H1 (cell line): ENCODE measurements around the gene FNDC1. TPM values are rescaled to one million over a fixed set of nuclear protein-coding genes. Genes with fewer than 3 reads are reported as not detected.

Source experiments
- CTCF ChIA-PET: fragments of 300-600 bp; sonication (Branson Sonifier 250); formaldehyde crosslinking; loops from one replicate; lab custom pipeline; 2021; ENCODE audit not compliant: partially characterized antibody; lab: Charles Lee
- POLR2A ChIA-PET: fragments of 300-600 bp; sonication (Branson Sonifier 250); formaldehyde crosslinking; loops from one replicate; lab custom pipeline; 2021; ENCODE audit warnings: inconsistent platforms; ENCODE audit not compliant: partially characterized antibody; lab: Charles Lee
- DNase-seq, 2 experiments: peaks; one replicate each; pipeline versions ENCODE4 v3.0.0 to v3.0.0-alpha.2; 2010 to 2022; ENCODE audit warnings: low spot score in 2 of 2, low read depth in 1 of 2, mixed read lengths in 1 of 2
- FAIRE-seq: peaks from 2 replicates; lab custom pipeline; 2011; peaks lifted over from hg19 to GRCh38; lab: Jason Lieb, UNC
- H2AFZ ChIP-seq: 2 replicates; pipeline ENCODE4 v1.8.1; 2012; ENCODE audit warnings: low read length, inconsistent platforms
- H2AK5ac ChIP-seq: 2 replicates; pipeline ENCODE4 v1.6.1; 2013; ENCODE audit warnings: low read depth, low read length
- H2BK120ac ChIP-seq: replicated peaks from 2 replicates; pipeline ENCODE3; 2013; ENCODE audit warnings: low read depth, low read length, inconsistent platforms
- H2BK12ac ChIP-seq: 2 replicates; pipeline ENCODE4 v1.6.1; 2013; ENCODE audit warnings: low read depth, low read length
- H2BK15ac ChIP-seq: 2 replicates; pipeline ENCODE4 v1.6.1; 2013; ENCODE audit warnings: low read length
- H2BK20ac ChIP-seq: 2 replicates; pipeline ENCODE4 v1.6.1; 2013; ENCODE audit warnings: low read length
- H2BK5ac ChIP-seq: 2 replicates; pipeline ENCODE4 v1.6.1; 2013; ENCODE audit warnings: low read depth, low read length
- H3K14ac ChIP-seq: 2 replicates; pipeline ENCODE4 v1.6.1; 2013; ENCODE audit warnings: inconsistent platforms; ENCODE audit not compliant: insufficient read length
- H3K18ac ChIP-seq: 2 replicates; pipeline ENCODE4 v1.6.1; 2013; ENCODE audit warnings: low read length; ENCODE audit errors: extremely low read depth
- H3K23ac ChIP-seq: 2 replicates; pipeline ENCODE4 v1.6.1; 2013; ENCODE audit warnings: inconsistent platforms; ENCODE audit not compliant: insufficient read length
- H3K23me2 ChIP-seq: 2 replicates; pipeline ENCODE4 v1.6.1; 2013; ENCODE audit warnings: low read depth, low read length
- H3K27ac ChIP-seq: 2 replicates; pipeline ENCODE4 v1.6.1; 2011; ENCODE audit warnings: low read depth, low read length, inconsistent platforms
- H3K27me3 ChIP-seq, 4 experiments: replicated peaks in 1 of 4; 1 replicate in 1 of 4; 2 replicates in 3 of 4; pipeline versions ENCODE4 v1.6.1 to v1.8.1; 2011 to 2013; ENCODE audit warnings: low read length in 3 of 4, mild to moderate bottlenecking in 3 of 4, inconsistent platforms in 2 of 4, mixed read lengths in 2 of 4, moderate library complexity in 1 of 4; ENCODE audit not compliant: control insufficient read depth in 3 of 4, insufficient read depth in 3 of 4; ENCODE audit errors: extremely low read depth in 1 of 4
- H3K36me3 ChIP-seq, 4 experiments: 2 replicates each; pipeline versions ENCODE4 v1.6.1 to v1.8.1; 2011 to 2013; ENCODE audit warnings: mild to moderate bottlenecking in 4 of 4, low read length in 3 of 4, moderate library complexity in 2 of 4, control low read depth in 1 of 4, inconsistent platforms in 1 of 4; ENCODE audit not compliant: insufficient read depth in 4 of 4, control insufficient read depth in 2 of 4
- H3K4ac ChIP-seq: replicated peaks from 2 replicates; pipeline ENCODE3; 2013; ENCODE audit warnings: low read length, low read depth, mixed read lengths, inconsistent platforms; ENCODE audit not compliant: insufficient read length
- H3K4me1 ChIP-seq, 4 experiments: replicated peaks in 1 of 4; 1 replicate in 1 of 4; 2 replicates in 3 of 4; pipeline versions ENCODE4 v1.6.1 to v1.8.1; 2011 to 2013; ENCODE audit warnings: low read length in 3 of 4, inconsistent platforms in 2 of 4, mixed read lengths in 1 of 4; ENCODE audit not compliant: insufficient read depth in 4 of 4, control insufficient read depth in 3 of 4
- H3K4me2 ChIP-seq, 2 experiments: 2 replicates each; pipeline versions ENCODE4 v1.6.1 to v1.8.1; 2011 to 2013; ENCODE audit warnings: low read depth in 2 of 2, low read length in 2 of 2, control low read depth in 1 of 2, inconsistent platforms in 1 of 2, mild to moderate bottlenecking in 1 of 2; ENCODE audit not compliant: insufficient read depth in 1 of 2
- H3K4me3 ChIP-seq, 4 experiments: fragments of 200-600, 300-600 bp in 1 of 4; sonication (generic), shearing (Covaris generic), sonication (Bioruptor Twin) in 1 of 4; 2 replicates each; pipeline versions ENCODE4 v1.5.1 to v1.8.1; 2011 to 2016; ENCODE audit warnings: low read length in 4 of 4, low read depth in 3 of 4, control low read depth in 2 of 4, inconsistent platforms in 2 of 4, mild to moderate bottlenecking in 2 of 4, mixed read lengths in 1 of 4, moderate library complexity in 1 of 4; ENCODE audit not compliant: insufficient read depth in 2 of 4; ENCODE audit errors: extremely low read depth in 1 of 4
- H3K56ac ChIP-seq: replicated peaks from 2 replicates; pipeline ENCODE3; 2013; ENCODE audit warnings: low read depth, mild to moderate bottlenecking, mixed read lengths, low read length, inconsistent platforms; ENCODE audit not compliant: insufficient read length
- H3K79me1 ChIP-seq: 2 replicates; pipeline ENCODE4 v1.6.1; 2013; ENCODE audit warnings: low read depth, low read length, control low read depth
- H3K79me2 ChIP-seq, 2 experiments: 2 replicates each; pipeline versions ENCODE4 v1.6.1 to v1.8.1; 2012 to 2013; ENCODE audit warnings: low read length in 2 of 2, mild to moderate bottlenecking in 2 of 2, inconsistent platforms in 1 of 2; ENCODE audit not compliant: insufficient read depth in 2 of 2, control insufficient read depth in 1 of 2
- H3K9ac ChIP-seq, 4 experiments: replicated peaks in 1 of 4; 1 replicate in 1 of 4; 2 replicates in 3 of 4; pipeline versions ENCODE4 v1.6.1 to v1.8.1; 2011 to 2013; ENCODE audit warnings: low read depth in 3 of 4, low read length in 3 of 4, control low read depth in 2 of 4, mild to moderate bottlenecking in 2 of 4, moderate library complexity in 2 of 4, inconsistent platforms in 1 of 4; ENCODE audit errors: extremely low read depth in 1 of 4
- H3K9me3 ChIP-seq, 2 experiments: 2 replicates each; pipeline versions ENCODE4 v1.6.1 to v1.8.1; 2012 to 2013; ENCODE audit warnings: mild to moderate bottlenecking in 2 of 2, moderate library complexity in 2 of 2, control low read depth in 1 of 2, inconsistent platforms in 1 of 2, low read depth in 1 of 2, low read length in 1 of 2, mixed read lengths in 1 of 2; ENCODE audit not compliant: insufficient read depth in 2 of 2
- H4K20me1 ChIP-seq, 2 experiments: replicated peaks in 1 of 2; 2 replicates each; pipeline versions ENCODE3 to v1.8.1; 2011 to 2013; ENCODE audit warnings: inconsistent platforms in 2 of 2, low read length in 2 of 2, mild to moderate bottlenecking in 1 of 2; ENCODE audit not compliant: insufficient read depth in 2 of 2, control insufficient read depth in 1 of 2
- H4K5ac ChIP-seq: 2 replicates; pipeline ENCODE4 v1.6.1; 2013; ENCODE audit warnings: low read length, low read depth, mixed read lengths, inconsistent platforms; ENCODE audit not compliant: insufficient read length
- H4K8ac ChIP-seq: 2 replicates; pipeline ENCODE4 v1.8.0; 2013; ENCODE audit warnings: mild to moderate bottlenecking, moderate library complexity, low read length, inconsistent platforms; ENCODE audit not compliant: insufficient read depth; ENCODE audit errors: extremely low read depth
- H4K91ac ChIP-seq: replicated peaks from 2 replicates; pipeline ENCODE3; 2013; ENCODE audit warnings: low read length, mixed read lengths, inconsistent platforms; ENCODE audit not compliant: insufficient read length
- EGR1 ChIP-seq: IDR thresholded peaks from 2 replicates; pipeline ENCODE4 v1.6.1; 2011; ENCODE audit warnings: low read depth, low read length, borderline replicate concordance
- GABPA ChIP-seq: IDR thresholded peaks from 2 replicates; pipeline ENCODE4 v1.6.1; 2011; ENCODE audit warnings: mild to moderate bottlenecking, low read length, moderate library complexity, borderline replicate concordance; ENCODE audit not compliant: insufficient read depth
- WGBS, 2 experiments: shearing (Covaris generic) in 1 of 2; methylation state at CpG; one replicate each; pipeline versions ENCODE4 v1.1.6 to v1.1.7; 2013 to 2015; ENCODE audit warnings: low lambda C conversion rate in 2 of 2, mixed read lengths in 2 of 2, inconsistent platforms in 1 of 2, low coverage in 1 of 2, missing lambda C conversion rate in 1 of 2; ENCODE audit not compliant: insufficient replicate concordance in 2 of 2, insufficient coverage in 1 of 2, insufficient read length in 1 of 2; ENCODE audit errors: extremely low coverage in 1 of 2, missing lambda C conversion rate in 1 of 2; 5-methylcytosine and 5-hydroxymethylcytosine counted together
- polyA plus RNA-seq, 7 experiments: library from polyadenylated mRNA; depleted of rRNA in 3 of 7; stranded (reverse) in 5 of 7; unstranded in 2 of 7; fragments of >200 nt in 5 of 7; fragments of 200-250 nt in 2 of 7; gene quantifications; 1 replicate in 5 of 7; 2 replicates in 1 of 7; 4 replicates in 1 of 7; pipeline versions ENCODE4 v1.2.1 to v1.2.3, GENCODE V29; 2011 to 2013; ENCODE audit warnings: missing spikeins in 2 of 7, mixed read lengths in 2 of 7
- total RNA-seq: library from RNA; stranded (reverse); fragmentation: NEBNext Ultra II Directional; extraction: Animal tissue kit (Norgen Biotek cat#: 25700); gene quantifications from 2 replicates; pipeline ENCODE4 v1.2.1, GENCODE V29; 2021
- TF ChIP-seq, protein P1 (sequence below), 3 experiments: IDR thresholded peaks; 1 replicate in 2 of 3; 2 replicates in 1 of 3; pipeline versions ENCODE4 v1.5.1 to v1.6.1; 2011; ENCODE audit warnings: low read length in 3 of 3, mild to moderate bottlenecking in 3 of 3, inconsistent platforms in 2 of 3, low read depth in 1 of 3, moderate library complexity in 1 of 3; ENCODE audit not compliant: insufficient read depth in 1 of 3; ENCODE audit errors: control extremely low read depth in 1 of 3

FNDC1 gene
- total and polyA plus RNA-seq, 2 of the 8 experiments (the other 6 are each of a cell fraction or from before 2014, with no cell fraction given): 0.06 to 0.30 TPM

GRCh38 chr6:159197251-159197650, 28.1 kb downstream of the FNDC1 start:
- Histone ChIP-seq H2BK20ac (no peak overlapping the region), H3K14ac (no peak overlapping the region), H4K8ac (no peak overlapping the region), H2BK5ac (no peak overlapping the region), H4K5ac (no peak overlapping the region), H4K91ac (no peak overlapping the region), H3K79me2 (no peaks in the 10 kb centered on the region), H3K9me3 (peaks cover 25 to 62% of the 10 kb centered on the region in 2 experiments), H3K9ac (no peak overlapping the region), H3K4me1 (no peaks in the 10 kb centered on the region), H3K79me1 (no peaks in the 10 kb centered on the region), H3K18ac (no peak overlapping the region), H3K4me2 (no peak overlapping the region), H3K27ac (no peak overlapping the region), H3K56ac (no peak overlapping the region), H2BK15ac (no peak overlapping the region), H3K23me2 (no peaks in the 10 kb centered on the region), H3K36me3 (no peaks in the 10 kb centered on the region), H3K4me3 (no peak overlapping the region), H2BK12ac (no peak overlapping the region), H2AFZ (no peak overlapping the region), H3K27me3 (no peaks in the 10 kb centered on the region; a peak in 1 of 7 replicates), H2AK5ac (no peak overlapping the region), H3K23ac (no peak overlapping the region), H2BK120ac (no peak overlapping the region), H3K4ac (no peak overlapping the region), H4K20me1 (no peaks in the 10 kb centered on the region)
- CTCF ChIA-PET: no interaction called here
- FAIRE-seq (no peak), DNase-seq (no peak)
- TF ChIP-seq EGR1: no peak
- TF ChIP-seq, protein P1, sequence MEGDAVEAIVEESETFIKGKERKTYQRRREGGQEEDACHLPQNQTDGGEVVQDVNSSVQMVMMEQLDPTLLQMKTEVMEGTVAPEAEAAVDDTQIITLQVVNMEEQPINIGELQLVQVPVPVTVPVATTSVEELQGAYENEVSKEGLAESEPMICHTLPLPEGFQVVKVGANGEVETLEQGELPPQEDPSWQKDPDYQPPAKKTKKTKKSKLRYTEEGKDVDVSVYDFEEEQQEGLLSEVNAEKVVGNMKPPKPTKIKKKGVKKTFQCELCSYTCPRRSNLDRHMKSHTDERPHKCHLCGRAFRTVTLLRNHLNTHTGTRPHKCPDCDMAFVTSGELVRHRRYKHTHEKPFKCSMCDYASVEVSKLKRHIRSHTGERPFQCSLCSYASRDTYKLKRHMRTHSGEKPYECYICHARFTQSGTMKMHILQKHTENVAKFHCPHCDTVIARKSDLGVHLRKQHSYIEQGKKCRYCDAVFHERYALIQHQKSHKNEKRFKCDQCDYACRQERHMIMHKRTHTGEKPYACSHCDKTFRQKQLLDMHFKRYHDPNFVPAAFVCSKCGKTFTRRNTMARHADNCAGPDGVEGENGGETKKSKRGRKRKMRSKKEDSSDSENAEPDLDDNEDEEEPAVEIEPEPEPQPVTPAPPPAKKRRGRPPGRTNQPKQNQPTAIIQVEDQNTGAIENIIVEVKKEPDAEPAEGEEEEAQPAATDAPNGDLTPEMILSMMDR (IDR thresholded peaks at IDR 0.05; ENCODE audit: control extremely low read depth in 1 of 3, insufficient read depth in 1 of 3, low read depth in 1 of 3, low read length in 3 of 3): no peak
- TF ChIP-seq GABPA: no peak
- POLR2A ChIA-PET: no interaction called here
- 79% methylated on average over 7 of the region's 7 CpGs; no CpG with 5 or more reads in 1 of the 2 experiments for WGBS, 2 experiments
